ENCODE results near the gene IDI1.
"Not testable (repeated sequence)": the region's sequence is repeated elsewhere in the genome, so short reads cannot be mapped to it uniquely, and the experiment has no call there.

Gene IDI1

DNA sequence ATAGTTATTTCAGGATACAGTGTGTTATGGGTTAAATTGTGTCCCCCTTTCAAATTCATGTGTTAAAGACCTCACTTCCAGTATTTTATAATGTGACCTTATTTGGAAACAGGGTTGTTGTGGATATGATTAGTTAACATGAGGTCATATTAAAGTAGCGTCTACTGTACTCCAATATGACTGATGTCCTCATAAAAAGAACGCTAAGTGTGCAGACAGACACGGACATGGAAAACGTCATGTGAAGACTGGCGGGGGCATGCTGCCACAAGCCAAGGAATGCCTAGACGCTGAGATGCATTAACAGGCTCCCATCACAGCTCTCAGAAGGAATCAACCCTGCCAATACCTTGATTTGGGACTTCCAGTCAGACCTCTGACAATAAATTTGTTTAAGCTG, 5.8 kb upstream of the IDI1 start:
- TF ChIP-seq ZNF274 (IDR thresholded peaks at IDR 0.05; ENCODE audit: low read depth, low read length) = no peak
- peak overlapping the region; percentile 76 for H3K4me3 ChIP-seq (ENCODE audit: low read length)

DNA sequence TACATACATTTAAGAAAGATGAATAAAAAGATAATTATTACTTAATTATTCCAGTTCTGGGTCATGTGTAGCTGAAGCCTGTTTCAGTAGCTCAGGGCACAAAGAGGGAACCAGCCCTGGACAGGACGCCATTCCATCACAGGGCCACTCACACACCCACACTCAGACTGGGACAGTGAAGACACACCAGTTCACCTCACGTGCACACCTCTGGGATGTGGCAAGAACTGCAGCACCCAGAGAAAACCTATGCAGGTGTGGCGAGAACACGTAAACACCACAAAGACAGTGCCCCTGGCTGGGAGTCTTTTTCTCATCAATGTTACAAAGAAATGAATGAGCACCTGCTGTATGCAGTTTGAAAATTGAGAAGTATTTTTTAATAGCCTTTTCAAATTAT, 1.6 kb upstream of the IDI1 start:
- H3K4me3 ChIP-seq (ENCODE audit: low read length) = peak overlapping the region; percentile 94
- TF ChIP-seq ZNF274 (IDR thresholded peaks at IDR 0.05; ENCODE audit: low read depth, low read length) = no peak

DNA sequence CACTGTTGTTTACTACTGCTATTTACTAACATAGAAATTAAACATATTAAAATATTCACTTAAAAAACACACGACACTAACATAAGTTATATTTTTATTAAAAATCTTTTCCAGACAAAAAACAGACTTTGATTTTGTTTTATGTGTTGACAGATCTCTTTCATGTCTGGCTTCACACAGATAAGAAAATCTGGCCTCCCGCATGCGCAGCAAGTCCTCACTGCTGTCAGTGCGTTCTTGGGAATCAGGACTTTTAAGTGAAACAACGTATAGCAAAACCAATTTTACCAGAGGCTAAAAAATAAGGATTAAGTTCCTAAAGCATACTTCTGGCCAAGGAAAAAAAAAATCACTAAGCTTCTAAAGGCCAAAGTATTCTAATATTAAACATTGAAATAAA, 1.2 kb upstream of the IDI1 start:
- TF ChIP-seq ZNF274 (IDR thresholded peaks at IDR 0.05; ENCODE audit: low read depth, low read length) = no peak
- H3K4me3 ChIP-seq (ENCODE audit: low read length) = peak overlapping the region; percentile 94

DNA sequence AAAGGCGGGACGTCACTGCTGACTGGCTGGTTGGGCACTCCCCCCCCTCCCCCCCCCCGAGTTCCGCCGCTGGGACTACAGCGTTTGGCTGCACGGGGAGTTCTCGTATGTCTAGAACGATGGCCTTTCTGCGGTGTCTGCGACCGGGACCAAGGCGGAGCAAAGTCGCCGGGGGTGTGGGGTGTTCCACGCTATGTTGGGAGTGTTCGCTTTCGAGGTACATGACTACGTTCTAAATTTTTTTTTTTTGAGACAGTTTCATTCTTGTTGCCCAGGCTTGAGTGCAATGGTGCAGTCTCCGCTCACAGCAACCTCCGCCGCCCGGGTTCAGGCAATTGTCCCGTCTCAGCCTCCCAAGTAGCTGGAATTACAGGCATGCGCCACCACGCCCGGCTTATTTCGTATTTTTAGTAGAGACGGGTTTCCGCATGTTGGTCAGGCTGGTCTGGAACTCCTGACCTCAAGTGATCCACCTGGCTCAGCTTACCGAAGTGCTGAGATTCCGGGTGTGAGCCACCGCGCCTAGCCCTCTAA, 573 bp upstream of the IDI1 start:
- TF ChIP-seq ZNF274 (IDR thresholded peaks at IDR 0.05; ENCODE audit: low read depth, low read length) = no peak
- peak overlapping the region; percentile 94 for H3K4me3 ChIP-seq (ENCODE audit: low read length)

DNA sequence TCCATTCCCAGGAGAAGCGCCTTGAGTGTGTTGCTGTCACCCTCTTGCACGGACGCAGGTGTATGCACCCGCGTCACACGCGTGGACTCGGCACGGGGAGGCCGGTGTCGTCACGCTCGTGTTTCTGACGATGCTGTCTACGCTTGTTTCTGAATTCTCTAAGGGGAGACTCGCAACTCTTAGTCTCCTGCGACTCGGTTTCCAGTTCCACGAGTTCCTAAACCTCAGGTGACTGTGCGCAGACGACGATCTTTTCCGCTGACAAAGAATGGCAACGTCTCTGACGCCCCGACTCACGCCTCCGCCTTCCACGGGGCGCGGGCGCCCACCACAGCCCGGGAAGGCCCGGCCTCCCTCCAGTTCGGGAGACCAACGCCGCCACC, 579 bp downstream of the IDI1 start:
- peak overlapping the region; percentile 79 for H3K4me3 ChIP-seq (ENCODE audit: low read length)
- TF ChIP-seq ZNF274 (IDR thresholded peaks at IDR 0.05; ENCODE audit: low read depth, low read length) = no peak

DNA sequence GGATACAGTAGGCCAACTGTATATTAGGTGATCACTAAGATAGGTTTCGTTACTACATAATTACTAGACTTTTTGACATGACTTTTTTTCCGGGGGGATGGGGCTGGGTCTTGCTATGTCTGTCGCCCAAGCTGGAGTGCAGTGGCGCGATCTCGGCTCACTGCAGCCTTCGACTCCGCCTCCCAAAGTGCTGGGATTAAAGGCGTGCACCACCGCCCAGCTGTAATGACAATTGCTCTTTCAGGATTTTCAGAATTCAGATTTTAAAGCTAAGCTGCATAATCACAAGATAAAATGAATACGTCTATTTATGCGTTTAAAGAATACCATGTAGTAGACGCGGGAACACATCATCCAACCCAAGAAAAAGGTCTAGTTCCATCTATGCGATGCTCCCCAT, 982 bp downstream of the IDI1 start:
- TF ChIP-seq ZNF274 (IDR thresholded peaks at IDR 0.05; ENCODE audit: low read depth, low read length) = no peak
- H3K4me3 ChIP-seq (ENCODE audit: low read length) = peak overlapping the region; percentile 79

DNA sequence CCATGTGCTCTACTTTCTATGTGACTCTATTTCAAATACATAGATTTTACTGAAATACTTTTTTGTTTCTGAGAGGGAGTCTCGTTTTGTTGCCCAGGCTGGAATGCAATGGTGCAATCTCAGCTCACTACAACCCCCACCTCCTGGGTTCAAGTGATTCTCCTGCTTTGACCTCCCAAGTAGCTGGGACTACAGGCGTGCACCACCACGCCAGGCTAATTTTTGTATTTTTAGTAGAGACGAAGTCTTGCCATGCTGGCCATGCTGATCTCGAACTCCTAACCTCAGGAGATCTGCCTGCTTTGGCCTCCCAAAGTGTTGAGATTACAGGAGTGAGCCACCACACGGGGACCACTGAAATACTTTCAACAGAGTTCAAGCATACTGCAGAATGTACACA, 3.5 kb downstream of the IDI1 start:
- peak overlapping the region; percentile 48; the same call in 1 of the 2 replicates for H3K4me3 ChIP-seq (ENCODE audit: low read length)
- no peak for TF ChIP-seq ZNF274 (IDR thresholded peaks at IDR 0.05; ENCODE audit: low read depth, low read length)

DNA sequence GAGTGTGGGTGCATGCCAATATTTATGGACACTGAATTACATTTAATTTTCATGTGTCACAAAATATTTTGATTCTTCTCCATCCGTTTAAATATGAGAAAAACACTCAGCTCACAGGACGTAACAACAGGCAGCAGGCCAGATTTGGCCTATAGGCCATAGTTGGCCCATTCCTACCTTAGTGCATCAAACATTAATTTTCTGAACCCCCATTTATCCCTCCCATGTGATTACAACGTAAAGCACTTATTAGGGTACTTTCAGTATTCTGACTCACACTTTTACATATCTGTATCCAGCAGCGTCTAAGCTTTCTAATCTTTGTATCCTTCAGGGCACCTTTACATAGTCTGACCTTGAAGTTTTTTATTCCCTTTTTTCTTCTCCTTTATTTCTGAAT, 4.0 kb downstream of the IDI1 start:
- no peak overlapping the region for H3K4me3 ChIP-seq (ENCODE audit: low read length)
- no peak for TF ChIP-seq ZNF274 (IDR thresholded peaks at IDR 0.05; ENCODE audit: low read depth, low read length)

DNA sequence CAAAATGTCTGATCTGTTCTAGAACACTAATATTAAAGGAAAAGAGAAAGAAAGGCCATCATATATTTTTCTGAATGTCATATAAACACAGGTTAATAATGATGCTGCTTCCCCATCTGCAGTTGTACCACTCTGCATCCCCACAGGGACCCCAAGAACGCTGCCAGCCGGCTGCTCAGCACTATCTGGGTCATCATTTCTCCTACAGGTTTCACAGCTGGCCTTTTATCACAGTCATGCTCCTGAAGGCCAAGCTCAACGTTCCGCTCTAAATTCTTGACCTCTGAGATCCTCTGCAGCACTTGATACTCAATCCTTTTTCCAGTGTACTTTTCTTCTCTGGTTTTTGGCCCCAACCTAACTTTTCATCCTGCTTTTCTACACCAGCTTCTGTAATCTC, 4.8 kb downstream of the IDI1 start:
- peak overlapping the region; percentile 49; the same call in 1 of the 2 replicates for H3K4me3 ChIP-seq (ENCODE audit: low read length)
- no peak for TF ChIP-seq ZNF274 (IDR thresholded peaks at IDR 0.05; ENCODE audit: low read depth, low read length)

DNA sequence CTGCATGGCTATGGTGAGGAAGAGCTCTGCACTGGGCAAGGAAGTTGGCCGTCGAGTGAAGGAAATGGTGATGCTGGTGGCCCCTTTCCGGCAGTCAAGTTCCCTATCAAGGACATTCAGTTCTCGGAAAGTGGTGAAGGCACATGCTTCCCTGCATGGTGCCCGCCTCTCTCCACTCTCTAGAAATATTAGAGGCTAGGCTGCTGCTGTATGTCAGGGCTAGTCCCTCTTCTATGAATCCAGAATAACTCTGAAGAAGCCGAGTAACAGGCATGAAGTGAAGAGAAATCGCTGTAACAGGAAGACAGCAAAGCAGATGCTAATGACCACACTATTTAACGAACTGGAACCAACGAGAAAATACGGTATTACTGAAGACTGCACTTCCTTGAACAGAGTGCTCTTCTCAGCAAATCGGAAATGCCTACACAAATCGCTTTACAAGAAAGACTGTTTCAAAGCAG, 5.4 kb downstream of the IDI1 start:
- peak overlapping the region; percentile 49 for H3K4me3 ChIP-seq (ENCODE audit: low read length)
- no peak for TF ChIP-seq ZNF274 (IDR thresholded peaks at IDR 0.05; ENCODE audit: low read depth, low read length)

DNA sequence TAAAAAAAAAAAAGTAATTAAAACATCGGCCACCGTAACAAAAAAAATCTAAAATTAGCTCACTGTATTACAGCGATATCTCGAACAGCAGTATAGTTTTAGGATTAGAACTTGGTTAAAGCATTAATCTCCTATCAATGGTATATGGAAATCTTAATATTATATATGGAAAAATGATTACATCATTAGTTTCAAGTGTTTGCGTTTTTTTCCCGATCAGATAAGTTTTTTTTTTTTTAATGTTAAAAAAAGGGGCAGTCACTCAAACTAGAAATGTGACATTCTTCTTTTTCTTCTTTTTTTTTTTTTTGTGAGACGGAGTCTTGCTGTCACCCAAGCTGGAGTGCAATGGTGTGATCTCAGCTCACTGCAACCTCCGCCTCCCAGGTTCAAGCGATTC, 7.4 kb downstream of the IDI1 start:
- H3K4me3 ChIP-seq (ENCODE audit: low read length) = no peak overlapping the region
- TF ChIP-seq ZNF274 (IDR thresholded peaks at IDR 0.05; ENCODE audit: low read depth, low read length) = no peak

DNA sequence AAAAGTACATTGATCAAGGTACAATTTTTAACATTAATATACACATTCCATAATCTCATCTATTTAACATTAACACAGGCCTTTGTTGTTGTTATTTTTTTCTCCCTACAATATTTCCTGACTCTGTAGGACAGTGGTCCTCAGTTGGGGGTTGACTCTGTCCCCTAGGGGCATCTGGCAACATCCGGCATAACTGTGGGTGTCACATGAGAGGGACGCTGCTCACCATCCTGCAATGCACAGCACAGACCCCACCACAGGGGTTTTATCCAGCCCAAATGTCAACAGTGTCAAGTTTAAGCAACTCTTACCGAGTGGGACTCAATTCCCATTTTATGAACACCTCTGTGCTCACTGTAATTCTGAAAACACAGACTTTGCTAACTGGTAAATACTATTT, 8.8 kb downstream of the IDI1 start:
- H3K4me3 ChIP-seq (ENCODE audit: low read length) = no peak overlapping the region

DNA sequence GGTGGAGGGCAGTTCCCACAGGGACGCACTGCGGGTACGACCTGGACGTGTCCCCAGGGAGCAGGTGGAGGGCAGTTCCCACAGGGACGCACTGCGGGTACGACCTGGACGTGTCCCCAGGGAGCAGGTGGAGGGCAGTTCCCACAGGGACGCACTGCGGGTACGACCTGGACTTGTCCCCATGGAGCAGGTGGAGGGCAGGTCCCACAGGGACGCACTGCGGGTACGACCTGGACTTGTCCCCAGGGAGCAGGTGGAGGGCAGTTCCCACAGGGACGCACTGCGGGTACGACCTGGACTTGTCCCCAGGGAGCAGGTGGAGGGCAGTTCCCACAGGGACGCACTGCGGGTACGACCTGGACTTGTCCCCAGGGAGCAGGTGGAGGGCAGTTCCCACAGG, 10.2 kb downstream of the IDI1 start:
- not testable (repeated sequence) for H3K4me3 ChIP-seq (ENCODE audit: low read length)

More for the DNA sequence above, 8.8 kb downstream of the IDI1 start:
- TF ChIP-seq ZNF274 (IDR thresholded peaks at IDR 0.05; ENCODE audit: low read depth, low read length) = no peak

DNA sequence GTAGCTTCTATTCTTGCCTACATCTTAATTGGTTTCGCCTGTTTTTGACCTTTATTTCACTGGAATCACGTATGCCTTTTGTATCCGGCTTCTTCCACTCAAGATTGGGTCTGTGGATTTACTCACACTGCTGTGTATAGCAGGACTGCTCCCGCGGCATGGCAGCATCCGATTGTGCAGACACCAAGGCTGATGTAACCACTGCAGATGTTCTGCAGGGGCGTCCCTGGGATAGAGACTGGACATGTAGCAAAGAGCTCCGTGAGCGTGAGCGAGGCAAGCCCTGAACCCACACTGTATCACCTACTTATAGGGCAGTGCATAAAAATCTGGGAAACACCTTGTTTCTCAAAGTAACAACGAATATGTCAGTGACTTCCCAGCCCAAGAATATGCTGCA, 11.8 kb downstream of the IDI1 start:
- no peak overlapping the region for H3K4me3 ChIP-seq (ENCODE audit: low read length)
- TF ChIP-seq ZNF274 (IDR thresholded peaks at IDR 0.05; ENCODE audit: low read depth, low read length) = no peak

DNA sequence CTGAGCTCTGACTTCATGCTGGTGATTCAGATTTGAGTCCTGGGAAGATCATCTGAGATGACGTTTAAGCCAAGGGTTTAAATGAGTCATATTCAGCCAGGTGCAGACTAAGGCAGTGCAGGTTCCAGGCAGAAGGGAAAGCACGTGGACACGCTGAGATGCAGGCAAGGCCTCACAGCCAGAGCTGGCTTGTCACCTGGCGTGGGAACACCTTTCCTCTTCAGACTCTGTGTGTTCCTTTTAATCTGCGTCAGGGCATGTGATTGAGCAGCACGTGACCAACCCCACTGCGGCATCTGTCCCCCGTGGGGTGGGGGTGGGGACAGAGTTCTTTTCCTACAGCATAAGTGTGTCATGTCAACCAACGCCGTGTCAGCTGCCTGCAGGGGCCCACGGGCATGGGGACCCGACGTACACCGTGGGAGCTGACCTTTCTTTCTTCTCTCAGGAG, 12.6 kb downstream of the IDI1 start:
- H3K4me3 ChIP-seq (ENCODE audit: low read length) = no peak overlapping the region
- no peak for TF ChIP-seq ZNF274 (IDR thresholded peaks at IDR 0.05; ENCODE audit: low read depth, low read length)

DNA sequence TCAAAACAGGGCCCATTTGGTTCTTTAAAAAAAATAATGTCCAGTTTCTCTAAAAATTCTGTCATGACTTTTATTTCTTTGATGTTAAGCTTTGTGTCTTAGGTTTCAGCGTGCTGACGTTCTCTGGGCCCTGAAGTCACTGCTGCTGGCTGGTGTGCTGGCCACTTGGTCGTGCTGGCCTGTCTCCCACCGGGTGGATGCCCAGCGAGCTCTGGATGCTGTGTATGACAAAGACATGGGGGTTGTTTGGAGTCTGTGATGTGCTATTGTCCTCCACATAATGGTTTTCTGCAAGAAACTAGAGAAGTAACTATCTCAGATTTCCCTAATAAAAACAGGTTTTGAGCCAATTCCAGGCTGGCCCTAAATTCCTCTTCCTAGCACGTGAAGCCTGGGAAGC, 13.7 kb downstream of the IDI1 start:
- H3K4me3 ChIP-seq (ENCODE audit: low read length) = no peak overlapping the region
- no peak for TF ChIP-seq ZNF274 (IDR thresholded peaks at IDR 0.05; ENCODE audit: low read depth, low read length)

Measured in GM08714 (cell line).